AG04449 (cell line): ENCODE data around the gene KCNC4.

Experiments used
- CTCF ChIA-PET: fragments of 350-600 bp; formaldehyde crosslinking; extraction: SDS; loops from one replicate; lab custom pipeline; 2021; ENCODE audit warnings: antibody characterized with exemption; lab: Yijun Ruan, JAX
- POLR2A ChIA-PET: fragments of 400-600, 350-600 bp; formaldehyde crosslinking; extraction: SDS; loops from one replicate; lab custom pipeline; 2020; ENCODE audit warnings: antibody characterized with exemption, inconsistent platforms; lab: Yijun Ruan, JAX
- DNase-seq: peaks from one replicate; pipeline ENCODE4 v3.0.0-alpha.2; 2010; ENCODE audit warnings: low read depth, low spot score
- H3K4me3 ChIP-seq: 2 replicates; pipeline ENCODE4 v1.5.1; 2011; ENCODE audit warnings: low read depth, mild to moderate bottlenecking, control low read depth, low read length
- TF ChIP-seq, protein P1 (sequence below): IDR thresholded peaks from one replicate; pipeline ENCODE4 v1.5.1; 2011; ENCODE audit warnings: mild to moderate bottlenecking, moderate library complexity, low read length, control low read depth, inconsistent platforms; ENCODE audit not compliant: insufficient read depth; ENCODE audit errors: missing control alignments

KCNC4 gene

DNA sequence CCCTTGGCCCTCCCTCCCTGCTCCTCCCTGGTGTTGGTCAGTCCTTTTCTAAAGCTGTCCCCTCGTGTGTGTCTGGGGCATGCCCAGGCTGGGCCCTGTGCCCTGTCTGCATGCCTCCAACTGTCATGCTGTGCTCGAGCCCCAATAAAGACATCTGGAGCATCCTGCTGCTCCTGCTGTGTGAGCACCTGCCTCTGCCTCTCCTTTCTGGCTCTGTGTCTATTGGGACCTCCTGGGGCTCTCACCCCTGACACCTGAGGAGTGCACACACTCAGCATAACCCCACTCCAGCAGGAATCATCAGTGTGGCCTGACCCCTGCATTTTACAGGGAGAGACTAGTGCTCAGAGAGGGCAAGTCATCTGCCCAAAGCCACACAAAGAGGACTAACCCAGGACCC lies 23.7 kb downstream of the KCNC4 start:
- CTCF ChIA-PET, result interaction anchor here (4.4 kb wide), 1 partner anchor 26 kb away, joined by 25 read pairs; no protein-coding TSS in a partner anchor
- TF ChIP-seq, protein P1, sequence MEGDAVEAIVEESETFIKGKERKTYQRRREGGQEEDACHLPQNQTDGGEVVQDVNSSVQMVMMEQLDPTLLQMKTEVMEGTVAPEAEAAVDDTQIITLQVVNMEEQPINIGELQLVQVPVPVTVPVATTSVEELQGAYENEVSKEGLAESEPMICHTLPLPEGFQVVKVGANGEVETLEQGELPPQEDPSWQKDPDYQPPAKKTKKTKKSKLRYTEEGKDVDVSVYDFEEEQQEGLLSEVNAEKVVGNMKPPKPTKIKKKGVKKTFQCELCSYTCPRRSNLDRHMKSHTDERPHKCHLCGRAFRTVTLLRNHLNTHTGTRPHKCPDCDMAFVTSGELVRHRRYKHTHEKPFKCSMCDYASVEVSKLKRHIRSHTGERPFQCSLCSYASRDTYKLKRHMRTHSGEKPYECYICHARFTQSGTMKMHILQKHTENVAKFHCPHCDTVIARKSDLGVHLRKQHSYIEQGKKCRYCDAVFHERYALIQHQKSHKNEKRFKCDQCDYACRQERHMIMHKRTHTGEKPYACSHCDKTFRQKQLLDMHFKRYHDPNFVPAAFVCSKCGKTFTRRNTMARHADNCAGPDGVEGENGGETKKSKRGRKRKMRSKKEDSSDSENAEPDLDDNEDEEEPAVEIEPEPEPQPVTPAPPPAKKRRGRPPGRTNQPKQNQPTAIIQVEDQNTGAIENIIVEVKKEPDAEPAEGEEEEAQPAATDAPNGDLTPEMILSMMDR, result no peak
- DNase-seq, result no peak

DNA sequence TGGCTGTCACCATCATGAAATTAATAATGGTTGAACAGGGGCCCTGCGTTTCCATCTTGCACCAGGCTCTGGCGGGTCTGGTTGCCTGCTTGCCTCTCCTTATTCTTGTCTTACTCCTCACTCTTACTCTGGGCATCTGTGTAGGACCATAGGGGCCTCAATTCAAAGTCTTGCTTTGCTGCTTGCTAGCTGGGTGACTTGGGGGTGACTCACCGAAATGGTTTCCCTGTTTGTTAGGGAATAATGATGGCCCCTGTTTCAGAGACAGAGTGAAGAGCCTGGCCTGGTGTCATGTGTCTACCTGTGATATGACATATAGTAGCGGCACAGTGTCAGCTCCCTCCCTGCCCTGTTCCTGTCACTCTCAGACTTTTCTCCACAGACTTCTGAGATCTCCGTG lies 24.6 kb downstream of the KCNC4 start:
- TF ChIP-seq, protein P1, result no peak
- H3K4me3 ChIP-seq, result no peak overlapping the region
- no peak for DNase-seq
- POLR2A ChIA-PET, result no interaction called here
- CTCF ChIA-PET, result interaction anchor here (1.1 to 4.4 kb wide), 2 partner anchors 27 to 32 kb away, joined by 4 to 25 read pairs; no protein-coding TSS in a partner anchor

More for the DNA sequence above, 23.7 kb downstream of the KCNC4 start:
- H3K4me3 ChIP-seq, result no peak overlapping the region
- POLR2A ChIA-PET, result no interaction called here

DNA sequence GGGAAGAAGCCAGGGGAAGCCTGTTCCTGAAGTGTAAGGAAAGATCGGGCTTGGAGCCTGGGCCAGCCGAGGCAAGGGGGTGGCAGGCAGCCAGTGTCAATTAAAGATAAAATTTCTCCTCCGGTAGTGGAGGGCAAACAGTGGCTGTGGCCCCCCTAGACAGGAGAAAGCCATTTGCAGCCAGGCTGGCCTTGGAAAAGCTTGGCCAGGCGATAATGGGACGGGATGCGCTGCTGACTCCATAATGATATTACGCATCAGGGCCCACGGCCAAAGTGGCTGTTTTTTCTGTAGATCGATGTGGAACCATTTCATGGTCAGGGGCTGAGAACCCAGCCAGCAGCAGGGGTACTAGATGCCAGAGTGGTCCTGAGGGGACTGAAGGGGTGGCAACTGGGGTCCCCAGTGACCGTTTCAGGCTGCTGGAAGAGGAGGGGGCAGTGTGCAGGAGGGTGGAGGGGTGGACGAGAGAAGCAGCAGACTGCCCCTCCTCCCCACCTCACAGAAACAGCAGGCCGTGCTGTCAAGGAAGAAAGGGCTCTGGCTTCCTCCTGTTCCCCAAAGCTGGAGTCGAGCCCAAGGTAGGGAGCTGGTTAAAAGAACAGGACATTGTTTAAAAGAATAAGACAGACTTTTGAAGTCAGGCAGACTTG lies 25.2 kb downstream of the KCNC4 start:
- POLR2A ChIA-PET, result no interaction called here
- no peak overlapping the region for H3K4me3 ChIP-seq
- CTCF ChIA-PET, result interaction anchor here (1.1 to 4.4 kb wide), 2 partner anchors 27 to 32 kb away, joined by 4 to 25 read pairs; no protein-coding TSS in a partner anchor
- no peak for DNase-seq
- TF ChIP-seq, protein P1, result no peak

DNA sequence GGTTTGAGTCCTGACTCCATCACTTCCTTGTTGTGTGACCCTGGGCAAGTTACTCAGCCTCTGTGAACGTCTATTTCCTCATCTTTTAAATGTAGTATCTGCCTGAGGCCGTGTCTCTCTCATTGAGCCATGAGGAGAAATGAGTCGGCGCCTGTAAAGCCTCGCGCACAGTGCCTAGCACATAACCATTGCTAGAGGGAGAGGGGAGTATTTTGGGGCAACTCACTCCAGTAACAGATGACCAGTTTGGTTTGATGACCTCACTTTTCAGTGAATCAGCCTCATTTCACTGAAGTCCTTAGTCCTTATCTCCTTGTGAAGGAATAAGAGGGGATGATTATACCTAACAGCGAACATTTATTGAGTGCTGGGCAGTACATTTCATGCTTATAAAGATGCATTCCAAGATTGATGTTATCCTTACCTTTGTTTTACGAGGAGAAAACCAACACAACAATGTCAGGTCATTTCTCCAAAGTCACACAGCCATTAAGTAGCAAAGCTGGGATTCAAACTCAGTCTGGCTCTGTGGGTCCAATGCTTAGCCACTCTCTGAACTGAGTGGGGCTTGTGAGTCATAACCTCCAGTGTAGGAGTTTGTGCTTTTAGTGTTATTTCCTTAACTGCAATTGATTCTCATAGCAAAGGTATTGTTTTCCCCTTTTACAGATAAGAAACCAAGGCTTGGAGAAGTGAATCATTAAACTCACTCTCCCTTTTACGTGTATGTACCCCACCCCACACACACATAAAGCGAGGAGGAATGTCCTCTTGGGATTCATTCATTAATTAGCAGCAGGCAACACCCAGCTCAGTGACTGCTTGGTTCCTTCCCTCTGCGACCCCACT lies 25.9 kb downstream of the KCNC4 start:
- TF ChIP-seq, protein P1, result no peak
- ChIA-PET CTCF (interaction anchor here (1.4 to 4.4 kb wide), 2 partner anchors 28 to 76 kb away, joined by 6 to 25 read pairs; no protein-coding TSS in a partner anchor), POLR2A (no interaction called here)
- DNase-seq, result peak; percentile 28
- H3K4me3 ChIP-seq, result no peak overlapping the region

DNA sequence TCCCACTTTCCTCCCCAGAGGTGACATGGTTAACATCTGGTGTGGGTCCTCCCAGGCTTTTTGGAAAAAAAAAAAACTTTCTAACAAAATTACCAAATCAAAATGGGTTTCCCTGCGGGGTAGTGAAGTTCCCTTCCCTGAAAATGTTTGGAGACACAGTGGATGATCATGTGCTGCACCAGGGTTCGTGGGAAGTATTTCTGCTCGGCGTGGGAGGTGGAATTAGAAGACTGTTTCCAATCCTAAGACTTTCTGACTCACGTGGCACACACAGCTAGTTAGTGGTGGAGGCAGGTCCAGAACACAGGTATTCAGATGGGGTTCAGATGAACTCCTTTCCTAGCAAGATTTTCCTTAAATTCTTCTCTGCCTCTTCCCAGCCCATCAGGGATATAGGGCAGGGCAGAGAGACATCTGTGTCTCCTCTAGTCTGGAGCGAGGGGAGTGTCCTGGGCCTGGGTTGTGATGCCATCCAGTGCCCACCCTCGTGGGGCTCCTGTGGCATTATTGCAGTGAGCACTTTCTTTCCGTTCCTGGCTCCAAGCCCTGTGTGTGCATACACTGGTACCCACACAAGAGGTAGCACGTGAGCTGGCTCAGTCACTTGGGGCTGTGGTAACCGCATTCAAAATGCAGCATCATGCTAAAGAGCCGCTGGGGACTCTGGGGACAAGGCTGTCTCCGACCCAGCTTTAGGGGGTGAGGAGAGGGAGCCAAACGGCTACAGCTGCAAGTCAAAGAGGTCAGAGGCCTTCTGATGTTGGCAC lies 27.5 kb downstream of the KCNC4 start:
- DNase-seq, result no peak

More for the DNA sequence above, 27.5 kb downstream of the KCNC4 start:
- TF ChIP-seq, protein P1, result no peak
- no peak overlapping the region for H3K4me3 ChIP-seq
- ChIA-PET CTCF (interaction anchor here (1.4 to 4.4 kb wide), 3 partner anchors 29 to 75 kb away, joined by 6 to 25 read pairs (median 18); no protein-coding TSS in a partner anchor), POLR2A (no interaction called here)
